Activated B cell treated with CpG ODN at 0.5 μM for 24 hours (primary cell): Measurements from ENCODE around the gene NCKAP1. TPM values are rescaled to one million over a fixed set of nuclear protein-coding genes. Genes with fewer than 3 reads are reported as not detected.
"Not testable (repeated sequence)": the region's sequence is repeated elsewhere in the genome, so short reads cannot be mapped to it uniquely, and the experiment has no call there.

Experiments
- ATAC-seq: fragments of 200-7000 bp; cut with Tn5 transposase; one replicate; pipeline ENCODE4 v1.10.0; 2021; ENCODE audit warnings: low read depth, mild to moderate bottlenecking, moderate library complexity
- CTCF ChIA-PET: fragments of 350-600 bp; sonication (Branson Sonifier 250); formaldehyde crosslinking; loops from one replicate; lab custom pipeline; 2021; ENCODE audit warnings: antibody characterized with exemption; lab: Charles Lee
- POLR2A ChIA-PET: fragments of 350-600 bp; sonication (Branson Sonifier 250); formaldehyde crosslinking; loops from one replicate; lab custom pipeline; 2021; ENCODE audit warnings: antibody characterized with exemption; lab: Charles Lee
- DNase-seq: peaks from one replicate; pipeline ENCODE4 v3.0.0; 2022
- H3K27ac Mint-ChIP-seq: one replicate; pipeline ENCODE4 v1.8.0; 2020; ENCODE audit warnings: mixed read lengths
- H3K27me3 Mint-ChIP-seq: one replicate; pipeline ENCODE4 v1.8.0; 2021; ENCODE audit warnings: mixed read lengths
- H3K36me3 Mint-ChIP-seq: one replicate; pipeline ENCODE4 v1.8.0; 2021; ENCODE audit warnings: low read depth, mixed read lengths
- H3K4me1 Mint-ChIP-seq: one replicate; pipeline ENCODE4 v1.8.0; 2021; ENCODE audit warnings: mixed read lengths
- H3K4me3 Mint-ChIP-seq: one replicate; pipeline ENCODE4 v1.8.0; 2020; ENCODE audit warnings: mild to moderate bottlenecking, mixed read lengths
- H3K9me3 Mint-ChIP-seq: one replicate; pipeline ENCODE4 v1.8.0; 2020; ENCODE audit warnings: mixed read lengths
- intact Hi-C: fragments of 100-400 bp; cut with micrococcal nuclease; formaldehyde crosslinking; loops from one replicate; pipeline ENCODE4 v1.15.1; 2024
- total RNA-seq: library from RNA; stranded (reverse); gene quantifications from 2 replicates; pipeline ENCODE4 v1.2.3, GENCODE V29; 2022
- TF ChIP-seq, protein P1 (sequence below): fragments of 200-600 bp; IDR thresholded peaks from one replicate; pipeline ENCODE4 v1.8.0; 2022; ENCODE audit warnings: antibody characterized with exemption, mild to moderate bottlenecking

The NCKAP1 gene
- total RNA-seq, 1 donor from 2014 or later, result not detected

DNA sequence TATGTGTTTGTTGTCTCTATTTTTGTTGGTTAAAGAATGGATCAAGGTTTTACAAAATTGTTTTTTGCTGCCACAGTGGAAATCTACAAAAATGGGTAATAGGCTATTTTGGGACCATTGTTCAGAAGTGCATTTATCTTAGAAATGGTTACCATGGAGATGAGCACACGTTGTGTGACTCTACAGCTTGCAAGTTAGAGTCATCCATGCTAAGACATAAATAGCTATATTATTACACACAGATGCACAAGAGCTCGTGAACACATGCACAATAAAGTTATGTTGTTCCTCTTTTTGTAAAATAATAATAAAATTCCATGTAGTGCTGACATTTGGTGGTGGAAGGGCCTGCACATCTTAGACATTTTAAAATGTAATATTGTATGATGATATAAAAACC, 24.8 kb upstream of the NCKAP1 start:
- intact Hi-C loops, result no loop called here
- H3K9me3 Mint-ChIP-seq, result no peaks in the 10 kb centered on the region
- no peak overlapping the region for H3K27ac Mint-ChIP-seq
- no peaks in the 10 kb centered on the region for H3K4me1 Mint-ChIP-seq
- no peaks in the 10 kb centered on the region for H3K36me3 Mint-ChIP-seq
- DNase-seq, result no peak
- TF ChIP-seq, protein P1, sequence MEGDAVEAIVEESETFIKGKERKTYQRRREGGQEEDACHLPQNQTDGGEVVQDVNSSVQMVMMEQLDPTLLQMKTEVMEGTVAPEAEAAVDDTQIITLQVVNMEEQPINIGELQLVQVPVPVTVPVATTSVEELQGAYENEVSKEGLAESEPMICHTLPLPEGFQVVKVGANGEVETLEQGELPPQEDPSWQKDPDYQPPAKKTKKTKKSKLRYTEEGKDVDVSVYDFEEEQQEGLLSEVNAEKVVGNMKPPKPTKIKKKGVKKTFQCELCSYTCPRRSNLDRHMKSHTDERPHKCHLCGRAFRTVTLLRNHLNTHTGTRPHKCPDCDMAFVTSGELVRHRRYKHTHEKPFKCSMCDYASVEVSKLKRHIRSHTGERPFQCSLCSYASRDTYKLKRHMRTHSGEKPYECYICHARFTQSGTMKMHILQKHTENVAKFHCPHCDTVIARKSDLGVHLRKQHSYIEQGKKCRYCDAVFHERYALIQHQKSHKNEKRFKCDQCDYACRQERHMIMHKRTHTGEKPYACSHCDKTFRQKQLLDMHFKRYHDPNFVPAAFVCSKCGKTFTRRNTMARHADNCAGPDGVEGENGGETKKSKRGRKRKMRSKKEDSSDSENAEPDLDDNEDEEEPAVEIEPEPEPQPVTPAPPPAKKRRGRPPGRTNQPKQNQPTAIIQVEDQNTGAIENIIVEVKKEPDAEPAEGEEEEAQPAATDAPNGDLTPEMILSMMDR, result no peak
- POLR2A ChIA-PET, result no interaction called here
- ATAC-seq, result no peak
- H3K27me3 Mint-ChIP-seq, result peaks cover 22% of the 10 kb centered on the region
- no peak overlapping the region for H3K4me3 Mint-ChIP-seq
- CTCF ChIA-PET, result no interaction called here

DNA sequence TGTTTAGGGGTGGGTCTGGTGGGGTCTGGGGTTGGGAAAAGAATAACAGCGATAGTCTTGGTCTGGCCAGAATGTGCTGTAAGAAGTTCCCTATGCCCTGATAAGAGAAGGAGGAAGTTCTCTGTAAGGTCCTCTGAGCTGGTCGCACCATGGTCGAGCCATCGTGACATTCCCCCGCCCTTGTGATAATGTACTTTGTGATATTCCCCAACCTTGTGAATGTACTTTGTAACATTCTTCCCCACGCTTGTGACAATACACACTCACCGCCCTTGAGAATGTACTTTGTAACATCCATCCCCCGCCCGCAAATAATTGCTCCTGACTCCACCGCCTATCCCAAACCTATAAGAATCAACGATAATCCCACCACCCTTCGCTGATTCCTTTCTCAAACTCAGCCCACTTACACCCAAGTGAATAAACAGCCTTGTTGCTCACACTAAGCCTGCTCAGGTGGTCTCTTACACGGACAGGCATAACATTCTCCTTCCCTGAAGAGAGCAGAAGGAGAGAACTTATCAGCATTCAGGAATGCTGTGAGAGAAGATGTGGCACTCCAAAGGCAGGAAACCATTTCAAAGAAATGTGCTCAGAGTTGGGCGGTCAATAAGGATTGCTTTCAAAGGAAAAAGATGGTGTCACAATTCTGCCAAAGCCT, 22.4 kb upstream of the NCKAP1 start:
- POLR2A ChIA-PET, result no interaction called here
- Mint-ChIP-seq H3K27me3 (peaks cover 20% of the 10 kb centered on the region), H3K27ac (no peak overlapping the region), H3K9me3 (no peaks in the 10 kb centered on the region), H3K36me3 (no peaks in the 10 kb centered on the region), H3K4me1 (no peaks in the 10 kb centered on the region), H3K4me3 (no peak overlapping the region)
- TF ChIP-seq, protein P1, result no peak
- DNase-seq, result no peak
- intact Hi-C loops, result no loop called here
- no peak for ATAC-seq
- CTCF ChIA-PET, result no interaction called here

GRCh38 chr2:183059561-183059960, 21.3 kb upstream of the NCKAP1 start:
- ChIA-PET POLR2A (interaction anchor here (0.7 kb wide), 1 partner anchor 1997 kb away, joined by 3 read pairs; no protein-coding TSS in a partner anchor), CTCF (no interaction called here)
- Mint-ChIP-seq H3K4me3 (no peak overlapping the region), H3K4me1 (no peaks in the 10 kb centered on the region), H3K36me3 (no peaks in the 10 kb centered on the region), H3K27ac (no peak overlapping the region), H3K27me3 (peaks cover 22% of the 10 kb centered on the region), H3K9me3 (no peaks in the 10 kb centered on the region)
- ATAC-seq (no peak), DNase-seq (no peak)
- TF ChIP-seq, protein P1, result no peak
- intact Hi-C loops, result no loop called here

- no peak for DNase-seq
- Mint-ChIP-seq H3K4me1 (no peaks in the 10 kb centered on the region), H3K27ac (no peak overlapping the region), H3K4me3 (no peak overlapping the region), H3K27me3 (peaks cover 32% of the 10 kb centered on the region), H3K9me3 (no peaks in the 10 kb centered on the region), H3K36me3 (no peaks in the 10 kb centered on the region)
- intact Hi-C loops, result no loop called here
- TF ChIP-seq, protein P1, result no peak
- ATAC-seq, result no peak
- ChIA-PET CTCF (no interaction called here), POLR2A (no interaction called here)
These were observed 19.2 kb upstream of the NCKAP1 start for GRCh38 chr2:183057333-183057985.

DNA sequence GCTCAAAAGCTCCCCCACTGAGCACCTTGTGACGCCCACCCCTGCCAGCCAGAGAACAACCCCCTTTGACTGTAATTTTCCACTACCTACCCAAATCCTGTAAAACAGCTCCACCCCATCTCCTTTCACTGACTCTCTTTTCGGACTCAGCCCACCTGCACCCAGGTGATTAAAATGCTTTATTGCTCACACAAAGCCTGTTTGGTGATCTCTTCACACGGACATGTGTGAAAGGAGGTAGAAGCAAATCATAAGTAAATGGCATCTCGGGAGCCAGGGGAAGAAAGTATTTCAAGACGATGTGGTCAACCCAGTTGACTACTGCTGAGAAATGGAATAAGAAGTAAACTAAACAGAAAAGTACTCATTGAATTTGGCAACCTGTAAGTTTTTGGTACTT, 11.2 kb upstream of the NCKAP1 start:
- Mint-ChIP-seq H3K4me1 (no peaks in the 10 kb centered on the region), H3K27ac (no peak overlapping the region), H3K36me3 (no peaks in the 10 kb centered on the region), H3K4me3 (no peak overlapping the region), H3K27me3 (peaks cover 25% of the 10 kb centered on the region), H3K9me3 (peaks cover 4% of the 10 kb centered on the region)
- intact Hi-C loops, result no loop called here
- ChIA-PET POLR2A (no interaction called here), CTCF (no interaction called here)
- no peak for DNase-seq
- ATAC-seq, result no peak
- TF ChIP-seq, protein P1, result no peak

- intact Hi-C loops, H3K36me3 Mint-ChIP-seq, DNase-seq, H3K27ac Mint-ChIP-seq, H3K9me3 Mint-ChIP-seq, ATAC-seq, POLR2A ChIA-PET, H3K4me1 Mint-ChIP-seq, H3K4me3 Mint-ChIP-seq, CTCF ChIA-PET: not testable (repeated sequence)
- H3K27me3 Mint-ChIP-seq, result peaks cover 24% of the 10 kb centered on the region
These were observed 9.3 kb upstream of the NCKAP1 start for GRCh38 chr2:183047486-183048125.

DNA sequence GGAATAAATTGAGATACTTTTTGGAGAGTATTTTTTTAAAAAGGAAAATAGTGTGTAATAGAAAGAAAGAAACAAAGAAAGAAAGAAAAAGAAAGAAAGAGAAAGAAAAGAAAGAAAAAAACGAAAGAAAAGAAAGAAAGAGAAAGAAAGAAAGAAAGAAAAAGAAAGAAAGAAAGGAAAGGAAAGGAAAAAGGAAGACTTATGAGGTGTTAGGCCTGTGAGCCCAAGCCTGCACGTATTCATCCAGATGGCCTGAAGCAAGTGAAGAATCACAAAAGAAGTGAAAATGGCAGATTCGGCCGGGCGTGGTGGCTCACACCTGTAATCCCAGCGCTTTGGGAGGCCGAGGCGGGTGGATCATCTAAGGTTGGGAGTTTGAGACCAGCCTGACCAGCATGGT, 5.3 kb upstream of the NCKAP1 start:
- CTCF ChIA-PET, result not testable (repeated sequence)

More for the DNA sequence above, 5.3 kb upstream of the NCKAP1 start:
- H3K36me3 Mint-ChIP-seq, H3K4me1 Mint-ChIP-seq, H3K9me3 Mint-ChIP-seq, ATAC-seq, DNase-seq, H3K4me3 Mint-ChIP-seq, H3K27ac Mint-ChIP-seq, intact Hi-C loops, POLR2A ChIA-PET: not testable (repeated sequence)
- H3K27me3 Mint-ChIP-seq, result peaks cover 39% of the 10 kb centered on the region
